Sigmoid colon (tissue), 7 donors: ENCODE data around the gene BCR. TPM values are rescaled to one million over a fixed set of nuclear protein-coding genes. Genes with fewer than 3 reads are reported as not detected.

ENCODE experiments used
- DNase-seq: peaks from one replicate; pipeline ENCODE4 v3.0.0-alpha.2; 2019
- H3K27ac ChIP-seq, 4 donors: fragments of 200-600 bp; sonication (generic); one replicate each; pipeline ENCODE4 v1.5.1; 2016 to 2019; ENCODE audit warnings: mild to moderate bottlenecking in 1 of 4
- H3K27me3 ChIP-seq, 3 donors: fragments of 200-600 bp; sonication (generic); one replicate each; pipeline ENCODE4 v1.5.1; 2019; ENCODE audit warnings: mild to moderate bottlenecking in 1 of 3
- H3K36me3 ChIP-seq, 4 donors: fragments of 200-600 bp; sonication (generic); one replicate each; pipeline ENCODE4 v1.5.1; 2016 to 2019
- H3K4me1 ChIP-seq, 4 donors: fragments of 200-600 bp; sonication (generic); one replicate each; pipeline ENCODE4 v1.5.1; 2017 to 2019
- H3K4me3 ChIP-seq, 4 donors: fragments of 200-600 bp; sonication (generic); one replicate each; pipeline ENCODE4 v1.5.1; 2017 to 2019; ENCODE audit warnings: mild to moderate bottlenecking in 2 of 4, moderate library complexity in 1 of 4
- H3K9me3 ChIP-seq, 4 donors: fragments of 200-600 bp in 3 of 4; sonication (generic) in 3 of 4; one replicate each; pipeline versions ENCODE4 v1.5.1 to v1.6.1; 2013 to 2019
- CTCF ChIP-seq, 4 experiments: fragments of 450-650 bp in 3 of 4; fragments of 200-600 bp in 1 of 4; IDR thresholded peaks; one replicate each; pipeline ENCODE4 v1.5.1; 2016 to 2019; ENCODE audit warnings: antibody characterized with exemption in 4 of 4, mild to moderate bottlenecking in 3 of 4, moderate library complexity in 2 of 4
- EP300 ChIP-seq, 4 donors: sonication (generic); formaldehyde crosslinking; IDR thresholded peaks; one replicate each; pipeline ENCODE4 v1.6.1; 2017; ENCODE audit warnings: antibody characterized with exemption in 4 of 4
- POLR2A ChIP-seq, 2 donors: fragments of 450-650 bp; IDR thresholded peaks; one replicate each; pipeline ENCODE4 v1.6.1; 2016; ENCODE audit warnings: antibody characterized with exemption in 2 of 2, mild to moderate bottlenecking in 2 of 2, moderate library complexity in 2 of 2
- POLR2AphosphoS5 ChIP-seq, 4 donors: sonication (generic); formaldehyde crosslinking; IDR thresholded peaks; one replicate each; pipeline ENCODE4 v1.6.1; 2017; ENCODE audit warnings: antibody characterized with exemption in 4 of 4
- WGBS, 2 donors: extraction: QIAGEN DNeasy Blood & Tissue Kit; methylation state at CpG; one replicate each; pipeline ENCODE4 v1.1.7; 2013; 5-methylcytosine and 5-hydroxymethylcytosine counted together
- intact Hi-C: fragments of 100-400 bp; cut with DNase I; formaldehyde crosslinking; loops from one replicate; pipeline ENCODE4 v1.15.1; 2023
- polyA plus RNA-seq, 3 donors: library from polyadenylated mRNA; stranded (reverse); fragments of 200-250 nt; gene quantifications; one replicate each; pipeline ENCODE4 v1.2.3, GENCODE V29; 2013
- total RNA-seq, 4 donors: library from RNA; depleted of rRNA; stranded (reverse); fragments of >200 nt; gene quantifications; one replicate each; pipeline ENCODE4 v1.1.0, GENCODE V29; 2016
- donor health status: healthy with polysubstance abuse.
- donor health status: Bipolar disorder and iron deficiency.
- donor health status: healthy.

The BCR gene
- total and polyA plus RNA-seq, 7 donors, result 10.8 to 39.9 (median 17.5) TPM

GRCh38 chr22:23279781-23280180, 99.5 kb downstream of the BCR start:
- WGBS, 2 donors, result 69 to 91% methylated on average over 6 of the region's 6 CpGs
- Histone ChIP-seq H3K4me1 (peaks cover 0 to 55% (median 46%) of the 10 kb centered on the region in 4 donors), H3K4me3 (no peak overlapping the region), H3K9me3 (no peaks in the 10 kb centered on the region), H3K27ac (peak overlapping the region; percentile 62 to 91 (median 86)), H3K36me3 (peaks cover 0 to 39% (median 11%) of the 10 kb centered on the region in 4 donors), H3K27me3 (no peaks in the 10 kb centered on the region)
- intact Hi-C loops, result loop anchor here (10.0 kb wide), 2 partner anchors 245 to 325 kb away; no protein-coding TSS in a partner anchor
- DNase-seq, result no peak
- TF ChIP-seq POLR2AphosphoS5 (IDR thresholded peaks at IDR 0.05) (no peak), EP300 (IDR thresholded peaks at IDR 0.05) (no peak), POLR2A (IDR thresholded peaks at IDR 0.05) (no peak), CTCF (IDR thresholded peaks at IDR 0.05) (no peak)

- H3K9me3 ChIP-seq, result no peaks in the 10 kb centered on the region
- peaks cover 0 to 62% (median 51%) of the 10 kb centered on the region in 4 donors for H3K4me1 ChIP-seq
- DNase-seq, result no peak
These were observed 100.2 kb downstream of the BCR start for GRCh38 chr22:23280356-23281052.

GRCh38 chr22:23281053-23281405, 100.7 kb downstream of the BCR start:
- WGBS, 2 donors, result 92% methylated on average over 11 of the region's 11 CpGs
- H3K27ac ChIP-seq, result peak overlapping the region; percentile 81 to 91 (median 86)

More at GRCh38 chr22:23280356-23281052, 100.2 kb downstream of the BCR start:
- Histone ChIP-seq H3K27me3 (no peaks in the 10 kb centered on the region), H3K27ac (peak overlapping the region; percentile 81 to 91 (median 86)), H3K36me3 (peaks cover 0 to 38% (median 7%) of the 10 kb centered on the region in 4 donors), H3K4me3 (no peak overlapping the region)
- 90 to 94% methylated on average over 13 of the region's 13 CpGs for WGBS, 2 donors
- TF ChIP-seq POLR2A (IDR thresholded peaks at IDR 0.05) (no peak), CTCF (IDR thresholded peaks at IDR 0.05) (no peak), EP300 (IDR thresholded peaks at IDR 0.05) (no peak), POLR2AphosphoS5 (IDR thresholded peaks at IDR 0.05) (no peak)
- intact Hi-C loops, result loop anchor here (10.0 kb wide), 2 partner anchors 244 to 326 kb away; no protein-coding TSS in a partner anchor

GRCh38 chr22:23281406-23282088, 101.2 kb downstream of the BCR start:
- H3K4me1 ChIP-seq, result peaks cover 0 to 69% (median 57%) of the 10 kb centered on the region in 4 donors
- 46 to 60% methylated on average over 21 of the region's 21 CpGs for WGBS, 2 donors
- no peaks in the 10 kb centered on the region for H3K9me3 ChIP-seq
- peaks cover 0 to 28% (median 5%) of the 10 kb centered on the region in 4 donors for H3K36me3 ChIP-seq
- no peaks in the 10 kb centered on the region for H3K27me3 ChIP-seq
- TF ChIP-seq CTCF (IDR thresholded peaks at IDR 0.05) (peak; percentile 97 to 98 (median 97)), EP300 (IDR thresholded peaks at IDR 0.05) (no peak)
- H3K27ac ChIP-seq, result peak overlapping the region; percentile 81 to 91 (median 86)
- intact Hi-C loops, result loop anchor here (1.0 to 10.0 kb wide), 3 partner anchors 103 to 327 kb away; no protein-coding TSS in a partner anchor
- peak overlapping the region in 2 of 4 donors; percentile 23 to 24 for H3K4me3 ChIP-seq
- DNase-seq, result peak; percentile 93

More at GRCh38 chr22:23281053-23281405, 100.7 kb downstream of the BCR start:
- intact Hi-C loops, result loop anchor here (10.0 kb wide), 2 partner anchors 244 to 326 kb away; no protein-coding TSS in a partner anchor
- no peak for DNase-seq
- Histone ChIP-seq H3K36me3 (peaks cover 0 to 33% (median 5%) of the 10 kb centered on the region in 4 donors), H3K4me1 (peaks cover 0 to 67% (median 55%) of the 10 kb centered on the region in 4 donors), H3K4me3 (no peak overlapping the region), H3K9me3 (no peaks in the 10 kb centered on the region), H3K27me3 (no peaks in the 10 kb centered on the region)
- TF ChIP-seq EP300 (IDR thresholded peaks at IDR 0.05) (no peak), CTCF (IDR thresholded peaks at IDR 0.05) (no peak), POLR2AphosphoS5 (IDR thresholded peaks at IDR 0.05) (no peak), POLR2A (IDR thresholded peaks at IDR 0.05) (no peak)
